Measurements from ENCODE around the gene ARMH3. TPM values are rescaled to one million over a fixed set of nuclear protein-coding genes. Genes with fewer than 3 reads are reported as not detected.

The ARMH3 gene
- total RNA-seq, 1 donor from 2014 or later = 48.1 TPM

- TF ChIP-seq CTCF (IDR thresholded peaks at IDR 0.05; ENCODE audit: partially characterized antibody, unreplicated experiment) = no peak
- peak overlapping the region; percentile 95 for H3K4me3 Mint-ChIP-seq (ENCODE audit: unreplicated experiment)
- peaks cover 15% of the 10 kb centered on the region for H3K4me1 Mint-ChIP-seq (ENCODE audit: low read depth, unreplicated experiment)
- peaks cover 23% of the 10 kb centered on the region for H3K9me3 Mint-ChIP-seq (ENCODE audit: unreplicated experiment)
- no peak for DNase-seq
- H3K27me3 Mint-ChIP-seq (ENCODE audit: unreplicated experiment) = peaks cover 15% of the 10 kb centered on the region
- H3K36me3 Mint-ChIP-seq (ENCODE audit: unreplicated experiment) = no peaks in the 10 kb centered on the region
- H3K27ac Mint-ChIP-seq (ENCODE audit: unreplicated experiment) = peak overlapping the region; percentile 99
Measured at GRCh38 chr10:101818872-101819633, 236.9 kb downstream of the ARMH3 start.

GRCh38 chr10:101818119-101818871 is 237.7 kb downstream of the ARMH3 start, which contains the start of gene OGA:
OGA (minus strand) TSS chr10:101818444; CDS start chr10:101818022, 422 bp downstream.
- TF ChIP-seq CTCF (IDR thresholded peaks at IDR 0.05; ENCODE audit: partially characterized antibody, unreplicated experiment) = no peak
- Mint-ChIP-seq H3K36me3 (ENCODE audit: unreplicated experiment) (no peaks in the 10 kb centered on the region), H3K9me3 (ENCODE audit: unreplicated experiment) (peaks cover 23% of the 10 kb centered on the region), H3K4me1 (ENCODE audit: low read depth, unreplicated experiment) (peaks cover 21% of the 10 kb centered on the region), H3K27ac (ENCODE audit: unreplicated experiment) (peak within 1 kb of the TSS; percentile 99), H3K4me3 (ENCODE audit: unreplicated experiment) (peak within 1 kb of the TSS; percentile 95), H3K27me3 (ENCODE audit: unreplicated experiment) (peaks cover 15% of the 10 kb centered on the region)
- DNase-seq = peak; percentile 97

GRCh38 chr10:101817337-101818118 is 238.4 kb downstream of the ARMH3 start:
- Mint-ChIP-seq H3K27ac (ENCODE audit: unreplicated experiment) (peak overlapping the region; percentile 99), H3K36me3 (ENCODE audit: unreplicated experiment) (no peaks in the 10 kb centered on the region), H3K9me3 (ENCODE audit: unreplicated experiment) (peaks cover 25% of the 10 kb centered on the region), H3K27me3 (ENCODE audit: unreplicated experiment) (peaks cover 16% of the 10 kb centered on the region), H3K4me1 (ENCODE audit: low read depth, unreplicated experiment) (peaks cover 29% of the 10 kb centered on the region), H3K4me3 (ENCODE audit: unreplicated experiment) (peak overlapping the region; percentile 95)
- no peak for DNase-seq
- TF ChIP-seq CTCF (IDR thresholded peaks at IDR 0.05; ENCODE audit: partially characterized antibody, unreplicated experiment) = no peak

- Mint-ChIP-seq H3K4me1 (ENCODE audit: low read depth, unreplicated experiment) (peaks cover 30% of the 10 kb centered on the region), H3K36me3 (ENCODE audit: unreplicated experiment) (no peaks in the 10 kb centered on the region), H3K27me3 (ENCODE audit: unreplicated experiment) (peaks cover 17% of the 10 kb centered on the region), H3K9me3 (ENCODE audit: unreplicated experiment) (peaks cover 25% of the 10 kb centered on the region), H3K4me3 (ENCODE audit: unreplicated experiment) (peak overlapping the region; percentile 95), H3K27ac (ENCODE audit: unreplicated experiment) (peak overlapping the region; percentile 99)
- no peak for DNase-seq
- TF ChIP-seq CTCF (IDR thresholded peaks at IDR 0.05; ENCODE audit: partially characterized antibody, unreplicated experiment) = no peak
Measured at GRCh38 chr10:101816913-101817336, 239.0 kb downstream of the ARMH3 start.
